Measurements from ENCODE around the gene SHB.

DNA sequence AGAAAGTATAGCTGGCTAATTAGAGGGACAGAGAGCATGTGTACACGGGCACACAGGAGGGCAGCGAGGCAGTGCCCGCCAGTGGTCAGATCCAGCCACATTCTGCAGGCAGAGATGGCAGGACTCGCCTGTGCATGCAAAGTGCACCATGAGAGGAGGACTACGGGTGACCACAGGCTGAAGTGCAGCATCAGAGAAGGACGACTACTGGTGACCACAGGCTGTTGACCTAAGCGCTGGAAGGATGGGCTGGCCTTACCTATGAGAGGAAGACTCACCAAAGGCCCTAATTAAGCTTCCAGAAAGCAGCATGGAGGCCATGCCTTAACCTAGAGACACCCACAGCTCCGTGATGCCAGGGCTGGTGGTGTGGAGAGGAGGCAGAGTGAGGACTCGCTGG lies 110.9 kb downstream of the SHB start:
- TF ChIP-seq FOXJ3 (CRISPR knock-in tag; IDR thresholded peaks at IDR 0.05; ENCODE audit: borderline replicate concordance) (no peak), TRIM24 (CRISPR knock-in tag; IDR thresholded peaks at IDR 0.05) (no peak), HNRNPL (IDR thresholded peaks at IDR 0.05; ENCODE audit: low read depth, low read length) (no peak), SIN3B (IDR thresholded peaks at IDR 0.05; ENCODE audit: low read length) (no peak), POLR2A (IDR thresholded peaks at IDR 0.05; ENCODE audit: insufficient read depth in 1 of 2, low read depth in 2 of 2, low read length in 2 of 2) (no peak), NONO (IDR thresholded peaks at IDR 0.05) (no peak), NONO (CRISPR knock-in tag; conservative IDR thresholded peaks at IDR 0.05) (no peak), PHF20 (CRISPR knock-in tag; IDR thresholded peaks at IDR 0.05) (no peak)
- TF ChIP-seq, protein P1, sequence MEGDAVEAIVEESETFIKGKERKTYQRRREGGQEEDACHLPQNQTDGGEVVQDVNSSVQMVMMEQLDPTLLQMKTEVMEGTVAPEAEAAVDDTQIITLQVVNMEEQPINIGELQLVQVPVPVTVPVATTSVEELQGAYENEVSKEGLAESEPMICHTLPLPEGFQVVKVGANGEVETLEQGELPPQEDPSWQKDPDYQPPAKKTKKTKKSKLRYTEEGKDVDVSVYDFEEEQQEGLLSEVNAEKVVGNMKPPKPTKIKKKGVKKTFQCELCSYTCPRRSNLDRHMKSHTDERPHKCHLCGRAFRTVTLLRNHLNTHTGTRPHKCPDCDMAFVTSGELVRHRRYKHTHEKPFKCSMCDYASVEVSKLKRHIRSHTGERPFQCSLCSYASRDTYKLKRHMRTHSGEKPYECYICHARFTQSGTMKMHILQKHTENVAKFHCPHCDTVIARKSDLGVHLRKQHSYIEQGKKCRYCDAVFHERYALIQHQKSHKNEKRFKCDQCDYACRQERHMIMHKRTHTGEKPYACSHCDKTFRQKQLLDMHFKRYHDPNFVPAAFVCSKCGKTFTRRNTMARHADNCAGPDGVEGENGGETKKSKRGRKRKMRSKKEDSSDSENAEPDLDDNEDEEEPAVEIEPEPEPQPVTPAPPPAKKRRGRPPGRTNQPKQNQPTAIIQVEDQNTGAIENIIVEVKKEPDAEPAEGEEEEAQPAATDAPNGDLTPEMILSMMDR (CRISPR knock-in tag; IDR thresholded peaks at IDR 0.05) = no peak

Measured in HepG2 (cell line).